HG03159 (cell line): ENCODE measurements around the gene SPG11.

Experiments
- ATAC-seq: cut with Tn5 transposase; IDR thresholded peaks from one replicate; pipeline ENCODE4 v1.9.1; 2021; ENCODE audit warnings: mild to moderate bottlenecking, moderate library complexity; ENCODE audit not compliant: unreplicated experiment

Gene SPG11

GRCh38 chr15:44623178-44623577 lies 40.3 kb downstream of the SPG11 start:
- no peak for ATAC-seq

DNA sequence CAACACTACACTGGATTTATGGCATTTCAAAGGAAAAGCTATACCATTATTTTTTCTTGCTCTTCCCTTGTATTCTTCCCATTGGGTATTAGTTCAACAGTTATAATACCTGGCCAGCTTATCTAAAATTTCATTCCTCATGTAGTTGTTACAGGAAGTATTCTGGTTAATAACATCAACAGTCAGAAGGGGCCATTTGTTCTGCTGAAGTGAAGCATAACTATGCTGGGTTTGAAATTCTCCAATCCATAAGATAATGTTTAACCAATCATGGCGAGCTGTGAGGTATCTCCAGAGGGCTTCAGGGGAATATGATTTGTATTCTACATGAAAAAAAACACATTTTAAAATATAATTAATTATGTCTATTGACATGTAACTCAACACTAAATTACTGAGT lies 43.4 kb downstream of the SPG11 start:
- ATAC-seq: no peak

DNA sequence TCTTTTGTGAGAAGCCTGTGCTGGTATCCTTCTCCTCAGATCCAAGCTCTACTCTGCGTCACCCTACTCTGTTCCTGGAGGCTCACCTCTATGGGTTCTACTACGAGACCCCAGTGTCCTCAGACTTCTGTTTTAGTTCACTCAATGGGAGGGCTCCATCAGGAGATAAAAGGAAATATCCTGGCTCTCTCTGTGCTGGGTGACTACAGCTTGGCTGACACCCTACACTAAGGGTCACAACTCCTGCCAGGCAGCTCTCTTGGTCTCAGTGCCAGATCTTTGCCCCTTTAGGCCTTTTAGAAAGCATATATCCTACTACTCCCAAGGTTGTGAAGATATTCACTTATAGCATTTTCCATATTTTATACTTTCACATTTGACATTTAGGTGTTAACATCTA lies 46.5 kb downstream of the SPG11 start:
- ATAC-seq: no peak

- no peak for ATAC-seq
These were observed 56.7 kb downstream of the SPG11 start for GRCh38 chr15:44606740-44607139.

GRCh38 chr15:44603126-44603525 lies 60.3 kb downstream of the SPG11 start:
- no peak for ATAC-seq

GRCh38 chr15:44598892-44599291 lies 64.6 kb downstream of the SPG11 start:
- no peak for ATAC-seq

DNA sequence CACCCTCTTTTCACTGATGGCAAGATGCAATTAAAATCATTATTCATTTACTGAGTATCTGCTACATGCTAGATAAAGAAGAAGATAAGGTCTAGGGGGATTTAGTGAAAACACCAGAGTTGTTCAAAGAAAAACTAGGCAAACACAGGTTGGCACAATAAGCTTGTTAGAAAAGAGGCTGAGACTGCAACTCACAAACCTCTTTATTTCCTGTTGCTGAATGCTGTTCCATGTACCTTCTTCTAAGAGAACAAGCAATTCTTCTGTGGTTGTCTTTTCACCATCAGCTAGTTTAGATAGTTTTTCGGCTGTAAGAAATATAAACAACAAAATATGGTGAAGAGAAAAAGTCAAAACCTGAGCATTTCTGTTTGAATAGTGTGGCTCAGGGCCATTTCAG lies 65.4 kb downstream of the SPG11 start:
- no peak for ATAC-seq

DNA sequence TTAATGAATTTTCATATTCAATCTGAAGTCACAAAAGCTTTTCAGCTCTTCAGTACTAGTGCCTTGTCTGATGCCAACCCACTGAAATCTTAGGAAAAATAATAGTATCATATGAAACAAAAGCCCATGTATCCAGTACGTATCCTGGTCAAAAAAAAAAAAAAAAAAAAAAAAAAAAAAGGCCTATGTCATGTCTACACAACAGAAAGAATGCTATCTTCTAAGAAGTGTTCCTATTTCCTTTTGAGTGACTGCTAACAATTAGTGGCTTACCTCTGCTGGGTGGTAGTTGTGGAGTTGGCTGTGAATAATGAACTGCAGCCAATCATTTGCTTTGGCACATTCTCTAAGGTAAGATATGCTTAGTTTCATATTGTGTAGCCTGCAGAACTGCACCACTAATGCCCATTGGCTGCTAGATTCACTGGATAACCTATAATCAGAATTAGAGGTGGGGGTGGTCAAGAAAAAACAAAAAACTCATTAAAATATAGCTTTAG lies 66.9 kb downstream of the SPG11 start:
- ATAC-seq: no peak

GRCh38 chr15:44595656-44596510 lies 67.6 kb downstream of the SPG11 start:
- ATAC-seq: no peak

GRCh38 chr15:44595246-44595645 lies 68.2 kb downstream of the SPG11 start:
- ATAC-seq: no peak

DNA sequence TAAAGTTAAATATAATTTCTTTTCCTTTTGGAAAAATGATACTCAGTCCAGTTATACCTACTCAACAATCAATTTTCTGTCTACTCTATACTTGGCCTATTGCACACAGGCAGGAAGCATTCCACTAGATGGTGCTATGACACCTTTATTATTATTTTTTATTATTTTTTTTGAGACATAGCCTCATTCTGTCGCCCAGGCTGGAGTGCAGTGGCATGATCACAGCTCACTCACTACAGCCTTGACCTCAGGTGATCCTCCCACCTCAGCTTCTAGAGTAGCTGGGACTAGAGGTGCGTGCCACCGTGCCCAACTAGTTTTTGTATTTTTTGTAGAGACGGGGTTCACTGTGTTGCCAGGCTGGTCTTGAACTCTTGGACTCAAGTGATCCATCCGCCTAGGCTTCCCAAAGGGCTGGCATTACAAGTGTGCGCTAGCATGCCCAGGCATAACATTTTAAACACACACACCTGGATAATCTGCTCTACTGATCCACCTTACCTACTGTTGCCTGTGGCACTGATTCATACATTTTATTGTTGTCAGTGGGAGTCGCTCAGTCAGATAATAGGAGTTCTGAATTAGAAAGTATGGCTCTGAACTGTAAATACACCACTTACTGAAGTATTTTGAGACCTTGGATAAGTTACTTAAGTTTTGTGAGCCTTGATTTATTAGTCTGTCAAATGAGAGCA lies 70.3 kb downstream of the SPG11 start:
- ATAC-seq: no peak

DNA sequence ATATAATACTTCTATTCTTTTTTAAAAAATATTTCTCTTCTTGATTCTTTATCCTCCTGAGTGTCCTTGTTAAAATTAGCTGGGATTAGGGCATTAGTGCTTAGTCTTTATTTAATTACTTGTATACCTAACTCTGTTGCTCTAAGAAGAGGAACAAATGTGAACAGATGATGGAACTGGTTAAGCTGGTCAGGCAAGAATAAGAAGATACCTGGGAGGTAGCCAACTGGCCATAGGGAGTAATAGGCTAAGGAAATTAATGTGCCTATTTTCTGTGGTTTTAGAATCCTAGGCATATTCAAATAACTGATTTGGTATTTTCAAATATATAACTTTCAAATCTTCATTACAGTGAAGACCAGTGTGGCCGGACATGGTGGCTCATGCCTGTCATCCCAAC lies 72.1 kb downstream of the SPG11 start:
- ATAC-seq: no peak

GRCh38 chr15:44588541-44588940 lies 74.9 kb downstream of the SPG11 start:
- ATAC-seq: no peak

- no peak for ATAC-seq
These were observed 77.8 kb downstream of the SPG11 start for GRCh38 chr15:44585633-44586032.

DNA sequence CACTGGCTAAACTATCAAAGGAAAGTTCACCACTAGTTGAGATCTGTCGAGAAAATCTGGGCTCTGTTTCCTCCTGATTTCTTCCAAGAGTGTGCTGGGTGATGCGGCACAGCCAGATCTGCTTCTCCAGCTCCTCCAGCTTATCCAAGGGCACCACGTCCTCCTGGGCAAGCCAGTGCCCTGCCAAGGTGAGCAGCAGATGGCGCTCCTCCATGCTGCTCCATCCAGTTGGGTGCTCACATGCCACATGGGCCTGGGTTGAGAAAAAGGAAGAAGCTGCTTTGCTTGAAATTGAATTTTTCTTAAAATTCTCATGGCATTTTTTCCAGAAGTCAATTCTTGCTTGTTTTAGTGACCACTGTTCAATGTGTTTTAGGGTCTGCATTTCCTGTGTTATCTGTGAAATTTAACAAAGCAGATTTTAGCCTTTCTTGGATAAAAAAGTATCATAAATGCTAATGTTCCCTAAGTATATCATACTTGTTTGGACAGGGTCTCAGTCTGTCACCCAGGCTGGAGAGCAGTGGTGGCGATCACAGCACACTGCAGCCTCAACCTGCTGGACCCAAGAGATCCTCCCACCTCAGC lies 79.2 kb downstream of the SPG11 start:
- no peak for ATAC-seq

- ATAC-seq: no peak
These were observed 83.4 kb downstream of the SPG11 start for GRCh38 chr15:44580105-44580504.

GRCh38 chr15:44574734-44575133 lies 88.7 kb downstream of the SPG11 start:
- no peak for ATAC-seq

- ATAC-seq: no peak
These were observed 90.1 kb downstream of the SPG11 start for GRCh38 chr15:44573386-44573785.

DNA sequence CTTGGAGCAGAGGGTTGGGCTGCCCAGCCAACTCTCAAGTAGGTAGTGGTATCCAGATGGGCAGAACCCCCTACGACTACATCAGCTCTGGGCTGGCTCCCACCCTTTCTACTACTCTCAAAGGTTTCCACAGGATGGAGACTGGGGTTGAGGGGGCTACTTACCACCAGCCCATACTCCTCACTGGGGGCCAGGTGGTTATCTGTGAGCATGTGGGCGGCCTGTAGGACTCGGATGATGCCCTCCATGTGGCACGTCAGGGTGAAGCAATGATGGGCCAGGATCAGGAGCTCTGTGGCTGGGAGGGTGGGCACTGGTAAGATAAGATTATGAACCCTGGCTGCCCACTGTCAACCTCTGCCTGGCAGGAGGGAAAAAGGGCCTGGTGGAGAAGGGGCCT lies 93.1 kb downstream of the SPG11 start:
- no peak for ATAC-seq

GRCh38 chr15:44569316-44569715 lies 94.1 kb downstream of the SPG11 start:
- ATAC-seq: no peak

GRCh38 chr15:44568338-44568737 lies 95.1 kb downstream of the SPG11 start:
- no peak for ATAC-seq

GRCh38 chr15:44566155-44566540 lies 97.3 kb downstream of the SPG11 start:
- ATAC-seq: no peak
